Stimulated activated CD4-positive, alpha-beta T cell treated with anti-CD3 and anti-CD28 coated beads, Interleukin-2, amount 100 ng/mL, for 24 hours (primary cell): ENCODE data around the gene SOX6.
"Not testable (repeated sequence)": the region's sequence is repeated elsewhere in the genome, so short reads cannot be mapped to it uniquely, and the experiment has no call there.

ENCODE experiments used
- DNase-seq, 2 donors: peaks; one replicate each; pipeline ENCODE4 v3.0.0-alpha.2; 2020

The SOX6 gene

DNA sequence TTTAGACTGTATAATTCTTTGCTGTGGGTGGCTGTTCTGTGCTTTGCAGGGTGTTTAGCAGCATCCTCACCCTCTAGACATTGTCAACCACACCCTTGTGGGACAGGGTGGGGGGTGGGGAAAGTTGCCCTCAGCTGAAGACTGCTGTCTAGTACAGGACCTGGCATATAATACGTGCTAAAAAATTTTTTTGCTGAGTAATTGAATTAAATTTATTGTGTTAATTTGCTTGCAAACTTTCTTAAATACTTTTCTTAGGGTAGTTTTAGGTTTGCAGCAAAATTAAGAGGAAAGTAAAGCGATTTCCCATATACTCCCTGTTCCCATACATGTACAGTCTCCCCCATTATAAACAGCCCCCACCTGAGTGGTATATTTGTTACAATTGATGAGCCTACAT lies 268.5 kb downstream of the SOX6 start:
- DNase-seq, result no peak

DNA sequence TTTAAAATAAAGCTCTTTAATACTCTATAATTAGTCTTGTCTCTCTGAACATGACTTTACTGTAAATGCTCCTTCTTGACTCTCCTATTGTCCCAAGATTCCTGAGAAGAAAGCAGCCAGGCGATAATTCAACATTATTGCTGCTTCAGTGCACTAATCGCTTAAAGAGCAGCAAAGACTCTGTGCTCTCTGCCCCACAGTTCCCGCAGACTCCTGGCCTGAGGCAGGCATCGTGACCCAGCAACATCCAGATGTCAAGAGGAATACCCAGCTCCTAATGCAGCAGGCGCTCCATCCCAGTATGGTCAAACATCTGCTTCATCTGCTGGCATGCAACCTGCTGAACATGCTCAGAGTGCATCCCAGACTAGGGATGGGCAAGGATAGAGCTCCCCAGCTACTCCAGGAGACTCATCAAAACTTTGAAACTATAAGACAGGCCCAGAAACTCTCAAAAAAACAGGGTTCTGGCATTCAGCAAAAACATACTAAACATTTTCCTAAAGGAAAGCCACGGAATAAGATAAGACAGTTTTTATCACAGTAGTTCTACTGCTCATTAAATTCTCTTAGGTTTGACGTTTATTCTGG lies 270.0 kb downstream of the SOX6 start:
- no peak for DNase-seq

DNA sequence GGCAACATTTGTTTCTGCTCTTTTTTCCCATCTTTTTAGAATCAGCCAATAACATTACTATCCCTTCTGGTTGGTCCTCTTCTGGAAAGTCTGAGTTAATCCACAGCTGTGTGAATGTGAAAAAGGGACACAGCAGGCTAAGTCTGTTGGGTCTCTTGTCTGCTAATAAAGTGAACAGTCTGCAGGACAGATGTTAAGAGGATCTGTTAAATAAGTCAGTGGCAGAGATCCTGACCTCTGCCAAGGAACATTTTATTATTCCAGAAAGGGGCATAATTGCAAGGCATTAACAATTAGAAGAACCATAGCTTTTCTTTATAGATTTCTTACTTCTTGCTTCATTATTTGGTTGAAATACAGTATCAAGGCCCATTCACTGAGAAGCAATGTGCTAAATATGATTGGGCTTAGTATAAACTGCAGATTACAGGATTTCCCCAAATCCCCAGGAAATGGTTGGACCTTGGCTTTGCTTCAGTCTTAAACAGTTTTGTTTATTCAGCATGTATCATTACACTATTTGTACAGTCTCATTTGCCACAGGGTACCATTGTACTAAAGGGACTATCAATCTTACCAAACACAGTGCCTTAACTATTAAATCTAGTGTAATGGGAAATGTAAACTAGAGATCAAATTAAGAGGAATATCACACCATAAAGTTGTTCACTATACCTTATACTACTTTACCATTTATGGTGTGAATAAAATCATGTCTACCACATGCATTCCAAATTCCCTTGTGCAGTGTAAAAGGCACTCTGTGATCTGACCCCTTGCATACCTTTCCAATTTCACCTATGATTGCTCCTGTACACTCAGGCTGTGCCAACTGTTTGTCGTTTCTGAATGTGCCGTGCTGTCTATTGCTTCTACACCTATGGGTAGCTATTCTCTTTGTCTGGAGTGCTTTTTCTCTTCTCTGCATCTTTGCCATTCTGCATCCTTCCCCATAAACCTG lies 274.0 kb downstream of the SOX6 start:
- no peak for DNase-seq

DNA sequence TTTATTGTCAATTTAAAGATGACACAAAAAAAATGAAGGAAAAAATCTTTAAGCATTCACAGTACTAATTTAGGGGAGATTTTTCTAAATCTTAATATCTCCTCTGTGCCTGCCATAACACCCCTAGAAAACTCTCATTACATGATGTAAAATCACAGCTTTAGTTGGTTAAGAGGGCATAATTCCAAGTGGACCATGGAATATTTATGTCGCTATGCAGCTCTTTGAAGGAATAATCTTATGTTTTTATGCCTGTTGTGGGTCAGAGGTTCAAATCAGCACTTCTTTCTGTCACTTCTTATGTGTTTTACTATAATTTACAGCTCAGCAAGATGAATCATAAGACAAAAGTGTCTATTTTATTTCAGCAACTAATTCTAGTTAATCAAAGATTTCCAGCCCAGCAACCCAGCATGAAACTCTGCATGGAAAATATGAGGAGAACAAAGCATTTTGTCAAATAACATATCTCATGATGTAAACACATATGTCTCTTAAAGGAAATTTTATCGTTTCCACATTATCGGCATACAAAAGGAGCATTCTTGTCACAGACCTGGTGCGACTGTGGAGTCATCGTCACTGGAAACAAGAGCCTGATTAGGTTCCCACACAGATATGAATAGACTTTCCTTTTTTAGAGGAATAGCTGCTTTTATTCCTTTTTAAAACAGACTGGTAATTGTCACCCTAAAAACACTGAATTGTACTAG lies 274.8 kb downstream of the SOX6 start:
- no peak for DNase-seq

DNA sequence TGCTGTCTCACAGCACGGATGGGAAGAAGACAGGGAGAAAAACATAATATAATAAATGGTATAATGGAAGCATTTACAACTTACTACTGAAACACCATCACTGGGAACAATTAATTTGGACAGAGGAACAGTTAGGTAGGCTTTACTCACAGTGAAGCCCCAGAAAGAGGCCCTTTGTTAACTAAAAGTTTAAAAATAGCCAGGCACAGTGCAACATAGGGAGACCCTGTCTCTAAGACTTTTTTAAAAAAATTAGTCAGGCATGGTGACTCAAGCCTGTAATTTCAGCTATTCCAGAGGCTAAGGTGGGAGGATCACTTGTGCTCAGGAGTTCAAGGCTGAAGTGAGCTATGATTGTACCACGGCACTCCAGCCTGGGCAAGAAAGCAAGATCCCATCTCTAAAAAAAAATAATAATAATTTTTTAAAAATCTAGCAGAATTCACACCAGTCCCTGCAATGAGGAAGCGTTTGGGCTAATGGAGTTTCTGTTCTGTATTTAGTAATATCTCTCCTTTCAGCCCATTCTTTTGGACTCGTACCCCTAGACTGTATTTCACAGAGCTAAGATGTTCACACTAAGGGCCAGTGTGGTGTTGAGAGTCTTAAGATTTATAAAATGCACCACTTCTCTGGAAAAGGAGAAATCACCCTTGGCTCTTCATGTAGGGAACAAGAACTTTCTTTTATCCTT lies 275.5 kb downstream of the SOX6 start:
- DNase-seq, result no peak

DNA sequence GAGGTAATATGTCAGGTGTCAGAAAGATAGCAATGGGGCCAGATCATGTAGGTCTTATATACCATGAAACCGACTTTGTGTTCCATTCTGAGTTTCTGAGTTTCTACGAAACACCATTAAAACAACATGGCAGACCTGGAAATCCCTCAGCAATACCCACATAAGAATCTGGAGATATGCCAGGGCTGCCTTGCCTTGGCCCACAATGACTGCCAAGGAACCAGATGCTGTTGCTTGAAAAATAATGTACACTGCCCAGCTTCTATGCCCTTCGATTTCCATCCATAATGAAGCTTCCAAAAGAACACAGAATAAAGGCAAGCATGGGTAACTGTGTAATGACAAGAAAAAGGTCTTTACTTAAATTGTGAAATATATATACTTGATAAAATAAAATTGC lies 277.4 kb downstream of the SOX6 start:
- no peak for DNase-seq

DNA sequence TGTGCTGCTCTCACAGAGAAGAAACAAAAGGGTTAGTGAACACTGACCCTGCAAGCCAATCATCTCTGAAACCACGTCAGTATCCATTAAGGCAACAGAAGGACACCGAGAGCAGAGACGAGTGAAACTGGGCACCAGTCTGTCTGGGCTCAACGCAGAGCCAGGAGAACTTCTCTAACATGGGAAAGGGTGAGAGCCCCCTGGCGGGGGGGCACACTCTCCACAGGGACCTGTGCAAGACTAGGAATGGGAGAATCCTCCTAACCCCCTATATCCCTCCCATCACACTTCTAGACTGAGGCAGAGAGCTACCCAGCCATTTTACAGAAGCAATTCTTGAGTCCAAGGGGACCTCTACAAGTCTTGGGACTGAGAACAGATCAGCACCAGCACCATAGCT lies 285.8 kb downstream of the SOX6 start:
- no peak for DNase-seq

DNA sequence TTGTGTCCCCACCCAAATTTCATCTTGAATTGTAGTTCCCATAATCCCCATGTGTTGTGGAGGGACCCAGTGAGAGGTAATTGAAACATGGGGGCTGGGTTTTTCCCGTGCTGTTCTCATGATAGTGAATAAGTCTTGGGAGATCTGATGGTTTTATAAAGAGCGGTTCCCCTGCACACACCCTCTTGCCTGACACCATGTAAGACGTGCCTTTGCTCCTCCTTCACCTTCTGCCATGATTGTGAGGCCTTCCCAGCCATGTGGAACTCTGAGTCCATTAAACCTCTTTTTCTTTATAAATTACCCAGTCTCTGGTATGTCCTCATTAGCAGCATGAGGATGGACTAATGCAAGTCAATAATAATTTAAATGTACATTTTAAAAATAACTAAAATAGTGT lies 289.1 kb downstream of the SOX6 start:
- not testable (repeated sequence) for DNase-seq

DNA sequence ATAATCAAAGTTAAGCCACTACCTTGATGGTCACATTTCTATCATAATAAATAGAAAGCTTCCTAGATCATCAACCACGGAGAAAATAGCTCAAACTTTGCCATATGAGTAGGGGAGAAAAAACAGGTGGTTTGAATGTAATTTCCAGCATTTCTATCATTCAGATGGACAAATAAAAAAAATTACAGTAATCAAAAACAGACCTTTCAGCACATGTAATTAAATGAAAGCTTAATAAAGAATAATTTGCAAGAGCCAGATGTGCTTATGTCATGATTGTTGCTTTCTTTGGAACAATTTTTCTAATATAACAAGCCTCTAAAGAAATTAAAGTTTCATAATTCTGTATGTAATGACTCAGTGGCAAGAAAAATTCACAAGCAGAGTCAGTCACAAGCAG lies 297.0 kb downstream of the SOX6 start:
- DNase-seq, result no peak

DNA sequence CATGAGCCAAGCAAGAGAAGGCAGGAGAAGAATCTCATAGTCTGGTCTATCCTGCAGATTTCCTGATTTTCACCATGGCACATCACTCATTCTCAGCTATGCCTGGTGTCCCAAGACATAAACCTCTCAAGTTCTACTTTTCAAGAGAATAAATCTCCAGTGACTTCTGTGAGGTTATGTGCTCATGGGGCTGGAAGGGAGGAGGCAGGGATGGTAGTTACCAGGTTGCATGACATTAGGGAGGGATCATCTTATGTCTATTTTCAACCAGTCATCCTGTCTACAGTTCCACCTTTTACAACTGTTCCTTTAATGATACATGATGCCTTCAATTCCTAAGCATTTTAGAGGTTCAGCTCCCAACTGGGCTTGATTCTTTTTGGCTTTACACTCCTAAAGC lies 297.7 kb downstream of the SOX6 start:
- no peak for DNase-seq

DNA sequence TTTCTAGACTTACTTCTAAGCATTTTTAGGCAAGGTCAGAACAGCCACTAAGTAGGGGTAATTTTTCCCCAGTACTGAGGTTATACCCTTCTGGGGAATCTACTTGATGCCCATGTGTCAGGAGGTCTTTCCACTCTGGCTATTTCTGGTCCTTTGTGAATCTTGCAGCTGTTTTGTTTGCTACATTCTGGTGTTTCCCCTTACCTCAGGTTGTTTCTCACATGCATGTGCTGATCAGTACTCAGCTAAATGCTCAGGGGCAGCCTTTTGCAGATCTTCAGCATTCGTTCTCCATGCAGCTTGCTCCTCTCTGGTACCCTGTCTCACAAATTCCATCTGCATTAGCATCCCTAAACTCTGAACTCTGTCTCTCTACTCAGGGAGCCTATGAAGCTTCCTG lies 303.6 kb downstream of the SOX6 start:
- no peak for DNase-seq

DNA sequence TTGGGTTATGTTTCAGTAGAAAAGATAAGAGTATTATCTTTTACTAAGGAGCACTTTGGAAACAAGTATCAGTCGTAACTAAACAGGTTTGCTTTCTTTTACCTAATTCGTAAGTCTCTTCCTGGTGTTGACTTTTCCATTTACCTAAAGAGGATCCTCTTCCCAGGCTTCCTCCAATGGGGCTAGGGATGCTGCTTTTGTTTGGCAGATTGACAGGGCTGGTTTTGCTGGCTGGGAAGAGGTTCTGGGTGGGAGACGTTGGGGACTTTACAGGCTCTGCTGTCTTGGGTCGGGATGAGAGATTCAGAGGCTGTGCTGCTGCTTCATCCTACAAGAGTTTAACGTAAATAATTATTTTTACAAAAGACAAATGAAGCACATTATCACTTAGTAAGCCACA lies 306.7 kb downstream of the SOX6 start:
- DNase-seq, result no peak

DNA sequence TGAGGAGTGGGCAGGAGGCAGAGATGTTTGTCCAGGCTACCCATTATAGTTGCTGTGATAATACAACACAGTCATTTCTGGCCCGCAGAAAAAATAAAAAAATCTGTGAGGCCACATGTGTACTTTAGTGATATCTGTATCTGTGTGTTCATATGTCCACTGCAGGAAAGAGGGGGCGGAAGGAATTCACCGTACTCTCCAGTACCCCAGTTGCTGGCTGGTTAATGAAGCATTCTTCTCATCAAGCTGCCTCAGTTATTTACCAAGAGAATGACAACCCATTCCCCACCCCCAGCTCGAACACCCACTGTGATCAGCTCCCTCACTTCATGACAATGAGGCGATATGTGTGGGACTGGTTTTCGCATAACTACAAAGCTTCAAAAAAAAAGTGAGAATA lies 309.3 kb downstream of the SOX6 start:
- DNase-seq, result no peak

DNA sequence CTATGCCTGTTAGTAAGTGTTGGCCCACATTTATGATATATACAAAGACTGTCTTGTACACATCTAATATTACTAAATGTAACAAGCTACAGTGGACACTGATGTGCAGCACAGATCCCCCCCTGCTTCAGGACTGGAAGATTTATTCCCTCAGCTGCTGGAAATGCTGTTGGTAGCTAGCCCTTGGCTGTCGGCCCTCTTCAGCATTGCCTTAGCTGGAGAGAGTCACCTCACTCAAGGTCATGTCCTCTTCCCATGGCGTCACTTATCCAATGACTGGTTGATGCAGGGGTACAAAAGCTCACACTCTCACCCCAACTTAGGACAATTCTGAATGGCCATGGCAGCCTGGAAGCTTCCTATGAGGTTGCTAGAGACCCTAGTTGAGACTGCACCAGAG lies 312.7 kb downstream of the SOX6 start:
- DNase-seq, result no peak

DNA sequence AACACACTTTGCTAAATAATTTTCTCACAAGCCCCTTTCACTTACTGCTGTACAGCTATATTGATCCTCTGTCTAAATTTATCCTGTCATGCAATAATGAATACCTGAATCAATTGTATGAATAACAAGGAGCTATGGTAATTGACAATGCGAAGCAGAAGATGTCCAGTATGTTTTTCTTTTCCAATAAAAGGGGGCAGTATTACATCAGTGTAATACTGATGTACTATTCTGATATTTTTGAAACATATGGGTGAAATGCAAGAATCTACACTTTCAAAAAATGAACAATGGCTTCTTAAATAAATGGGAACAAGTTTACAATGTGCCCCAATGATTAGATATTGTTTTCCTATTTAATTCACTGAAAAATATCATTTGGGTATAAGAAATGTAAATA lies 315.1 kb downstream of the SOX6 start:
- DNase-seq, result no peak

DNA sequence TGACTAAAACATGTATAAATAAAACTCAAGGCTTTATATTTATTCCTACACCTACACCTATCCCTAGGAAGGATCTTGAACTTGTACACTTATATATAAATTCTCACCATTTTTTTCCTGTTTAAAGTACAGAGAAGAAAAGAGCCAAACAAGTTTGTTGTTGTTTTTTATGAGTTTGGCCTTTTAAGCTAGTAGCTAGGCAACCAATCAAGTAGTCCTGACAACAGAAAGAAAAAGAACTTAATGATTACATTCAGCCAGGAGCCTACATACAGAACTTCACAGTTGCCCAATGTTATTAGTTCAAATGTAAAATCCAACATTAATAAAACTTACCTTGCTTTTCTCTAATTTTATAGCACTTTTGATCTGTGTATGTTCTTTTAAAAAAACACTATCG lies 316.2 kb downstream of the SOX6 start:
- no peak for DNase-seq

DNA sequence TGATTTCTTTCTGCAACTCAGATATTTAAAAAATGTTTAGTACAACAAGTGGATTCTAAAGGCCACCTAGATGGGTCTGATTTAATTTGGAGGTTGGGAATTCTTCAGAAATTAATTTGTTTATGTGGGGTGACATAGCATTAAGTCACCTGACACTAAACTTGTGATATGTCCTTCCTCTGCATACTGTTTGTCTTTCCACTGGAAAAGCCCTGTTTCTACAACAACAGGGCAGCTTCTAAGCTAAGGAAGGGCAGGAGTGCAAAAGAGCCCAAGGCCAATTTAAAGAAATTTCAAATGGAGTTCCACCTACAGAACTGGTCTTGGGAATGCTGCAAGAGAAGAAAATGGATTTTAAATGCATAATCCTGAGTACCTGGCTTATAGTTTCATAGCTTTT lies 319.2 kb downstream of the SOX6 start:
- DNase-seq, result no peak

DNA sequence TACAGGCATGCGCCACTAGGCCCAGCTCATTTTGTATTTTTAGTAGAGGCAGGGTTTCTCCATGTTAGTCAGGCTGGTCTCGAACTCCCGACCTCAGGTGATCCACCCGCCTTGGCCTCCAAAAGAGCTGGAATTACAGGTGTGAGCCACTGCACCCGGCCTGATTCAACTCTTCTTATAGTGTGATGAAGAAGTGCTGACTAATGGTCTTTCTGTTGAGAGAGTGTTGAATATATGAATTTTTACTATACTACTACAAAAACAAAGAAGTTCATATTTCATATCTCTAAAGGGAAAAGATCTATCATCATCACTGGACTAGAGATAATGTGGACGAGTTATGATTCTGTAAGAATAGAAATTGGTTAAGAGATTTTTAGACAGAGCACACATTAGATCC lies 320.1 kb downstream of the SOX6 start:
- DNase-seq, result no peak

DNA sequence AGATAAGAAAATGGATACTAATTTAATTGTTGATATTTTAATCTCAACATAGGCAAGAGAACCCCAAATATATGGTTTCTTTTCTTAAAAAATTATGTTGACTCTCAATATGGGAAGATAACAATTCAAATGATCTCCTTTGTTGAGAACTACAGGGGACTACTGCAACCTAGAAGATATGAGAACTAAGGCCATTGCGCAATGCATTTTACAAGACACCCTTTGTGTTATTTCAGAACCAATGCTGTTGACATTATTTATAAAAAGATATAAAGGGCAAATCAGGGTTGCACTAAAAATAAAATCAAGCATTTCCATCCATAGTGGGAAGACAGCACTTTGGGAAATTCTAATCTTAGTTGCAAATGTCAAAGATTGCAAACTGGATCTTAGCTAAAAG lies 322.3 kb downstream of the SOX6 start:
- no peak for DNase-seq

DNA sequence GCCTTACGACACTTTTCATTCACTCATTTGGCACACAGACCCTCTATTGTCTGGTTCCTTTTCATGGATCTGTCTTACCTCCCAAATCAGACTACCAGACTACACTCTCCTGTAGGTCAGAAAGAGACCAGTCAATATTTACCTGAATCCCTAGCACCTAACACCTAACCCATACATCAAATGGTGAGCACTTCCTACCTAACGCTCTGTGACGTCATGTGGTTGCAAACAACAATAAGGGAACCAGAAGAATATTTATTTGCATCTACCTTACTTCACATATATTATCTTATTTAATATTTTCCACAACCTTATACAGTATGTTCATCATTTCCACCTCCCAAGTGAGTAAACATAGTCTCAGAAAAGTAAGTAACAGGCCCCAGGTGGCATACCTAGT lies 323.4 kb downstream of the SOX6 start:
- DNase-seq, result no peak

DNA sequence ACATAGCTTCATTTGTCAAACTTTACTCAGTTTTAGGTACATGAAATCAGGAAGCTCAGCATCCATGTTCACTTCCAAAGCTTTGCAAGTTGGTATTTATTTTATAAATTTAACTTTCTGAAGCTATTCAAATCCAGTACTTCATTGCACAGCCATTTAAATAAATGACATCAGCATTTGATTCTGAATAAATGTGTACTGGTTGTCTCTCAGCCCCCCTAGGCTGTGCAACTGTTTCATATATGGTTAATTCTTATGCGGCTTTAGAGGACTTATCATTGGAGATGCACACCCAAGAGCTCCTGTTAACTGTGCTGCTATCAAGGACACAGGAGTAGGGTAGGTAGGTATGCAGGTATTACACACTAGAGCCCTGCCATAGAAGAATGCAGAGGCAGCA lies 325.1 kb downstream of the SOX6 start:
- DNase-seq, result no peak

DNA sequence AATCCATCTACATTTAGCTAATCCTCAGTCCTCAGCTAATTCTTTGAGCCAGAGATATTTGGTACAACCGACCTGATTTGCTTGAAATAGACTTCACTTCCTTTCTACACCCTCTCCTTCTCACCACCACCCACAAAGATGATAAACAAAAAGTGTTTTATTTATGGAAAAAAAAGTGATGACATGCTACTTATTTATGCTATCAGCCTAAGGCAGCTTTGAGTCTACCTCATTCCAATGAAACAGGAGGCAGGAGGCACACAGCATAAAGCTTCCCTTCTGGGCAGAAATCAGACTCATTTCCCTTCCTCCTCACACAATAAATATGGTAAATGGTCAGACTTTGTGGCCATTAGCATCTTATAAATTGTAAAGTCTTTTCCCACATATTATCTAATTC lies 325.7 kb downstream of the SOX6 start:
- no peak for DNase-seq

DNA sequence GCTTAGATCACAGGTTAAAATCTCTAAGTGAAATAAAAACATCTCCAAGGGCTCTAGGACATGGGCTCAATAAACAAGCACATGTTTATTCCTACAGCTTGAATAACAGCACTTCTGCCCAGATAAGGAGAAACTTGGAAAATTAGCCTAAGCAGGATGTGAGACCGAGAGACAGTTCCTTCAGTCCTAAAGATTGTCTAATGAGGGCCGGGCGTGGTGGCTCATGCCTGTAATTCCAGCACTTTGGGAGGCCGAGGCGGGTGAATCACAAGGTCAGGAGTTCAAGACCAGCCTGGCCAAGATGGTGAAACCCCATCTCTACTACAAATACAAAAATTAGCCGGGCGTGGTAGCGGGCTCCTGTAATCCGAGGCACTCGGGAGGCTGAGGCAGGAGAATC lies 327.2 kb downstream of the SOX6 start:
- not testable (repeated sequence) for DNase-seq
